ENCODE results near the gene C15orf39. TPM values are rescaled to one million over a fixed set of nuclear protein-coding genes. Genes with fewer than 3 reads are reported as not detected.

C15orf39 gene
- total and polyA plus RNA-seq, 9 of the 15 experiments (the other 6 are each of a cell fraction or from before 2014, with no cell fraction given), result 0.31 to 29.8 (median 4.4) TPM

- Histone ChIP-seq H2AFZ (ENCODE audit: low read depth, low read length) (no peak overlapping the region), H3K4me3 (no peak overlapping the region), H3K4me2 (ENCODE audit: insufficient read depth, low read length) (no peak overlapping the region), H3K27me3 (ENCODE audit: control insufficient read depth in 2 of 2, insufficient read depth in 2 of 2, low read length in 2 of 2) (peaks cover 27 to 85% of the 10 kb centered on the region in 2 experiments), H3K9ac (ENCODE audit: insufficient read depth in 1 of 2, low read depth in 2 of 2, low read length in 2 of 2) (no peak overlapping the region), H3K9me1 (ENCODE audit: control insufficient read depth, insufficient read depth, low read length) (no peaks in the 10 kb centered on the region), H3K36me3 (ENCODE audit: control insufficient read depth, insufficient read depth, low read length) (no peaks in the 10 kb centered on the region), H3K27ac (ENCODE audit: extremely low read depth, low read depth, low read length) (no peak overlapping the region), H3K4me1 (replicated peaks in 1 of 2; ENCODE audit: control insufficient read depth in 2 of 2, insufficient read depth in 2 of 2, low read length in 2 of 2) (peaks cover 0 to 18% of the 10 kb centered on the region in 2 experiments; a peak in 2 of 5 replicates), H4K20me1 (replicated peaks; ENCODE audit: control insufficient read depth, insufficient read depth, low read length) (0 out of 2 replicates have a peak, but pooled peaks cover 5% of the 10 kb centered on the region), H3K79me2 (ENCODE audit: control insufficient read depth, insufficient read depth, low read length) (no peaks in the 10 kb centered on the region), H3K9me3 (replicated peaks; ENCODE audit: control insufficient read depth, insufficient read depth, low read depth, low read length) (no peaks in the 10 kb centered on the region)
- in situ Hi-C loops (cut with MboI), result no loop called here
- POLR2A ChIA-PET, result interaction anchor here (1.0 to 1.2 kb wide), 3 partner anchors 10 to 17 kb away, joined by 5 to 6 read pairs (median 6); no protein-coding TSS in a partner anchor
- intact Hi-C loops (cut with micrococcal nuclease), result no loop called here
- no TSS peak for BruUV-seq (replicated peaks)
- 6% methylated on average over 10 of the region's 13 CpGs for WGBS (ENCODE audit: insufficient coverage, low coverage, missing lambda C conversion rate)
- CTCF ChIA-PET (ENCODE audit: low intra/inter-chr PET ratio), result no interaction called here
- DNase-seq (ENCODE audit: extremely low read depth in 1 of 4, low spot score in 3 of 4) (no peak), FAIRE-seq (no peak), ATAC-seq (no peak; the same call in 2 of the 3 replicates)
- TF ChIP-seq MYNN (IDR thresholded peaks at IDR 0.05) (no peak), MYNN (CRISPR knock-in tag; IDR thresholded peaks at IDR 0.05) (no peak), ASH1L (IDR thresholded peaks at IDR 0.05; ENCODE audit: borderline replicate concordance, low read depth, partially characterized antibody) (no peak), ZNF830 (CRISPR knock-in tag; IDR thresholded peaks at IDR 0.05) (no peak), ZNF277 (CRISPR knock-in tag; IDR thresholded peaks at IDR 0.05; ENCODE audit: borderline replicate concordance) (no peak), ARHGAP35 (IDR thresholded peaks at IDR 0.05; ENCODE audit: partially characterized antibody) (no peak)
- TF ChIP-seq, protein P1, sequence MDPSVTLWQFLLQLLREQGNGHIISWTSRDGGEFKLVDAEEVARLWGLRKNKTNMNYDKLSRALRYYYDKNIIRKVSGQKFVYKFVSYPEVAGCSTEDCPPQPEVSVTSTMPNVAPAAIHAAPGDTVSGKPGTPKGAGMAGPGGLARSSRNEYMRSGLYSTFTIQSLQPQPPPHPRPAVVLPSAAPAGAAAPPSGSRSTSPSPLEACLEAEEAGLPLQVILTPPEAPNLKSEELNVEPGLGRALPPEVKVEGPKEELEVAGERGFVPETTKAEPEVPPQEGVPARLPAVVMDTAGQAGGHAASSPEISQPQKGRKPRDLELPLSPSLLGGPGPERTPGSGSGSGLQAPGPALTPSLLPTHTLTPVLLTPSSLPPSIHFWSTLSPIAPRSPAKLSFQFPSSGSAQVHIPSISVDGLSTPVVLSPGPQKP (CRISPR knock-in tag; IDR thresholded peaks at IDR 0.05), result no peak
- TF ChIP-seq, protein P2, sequence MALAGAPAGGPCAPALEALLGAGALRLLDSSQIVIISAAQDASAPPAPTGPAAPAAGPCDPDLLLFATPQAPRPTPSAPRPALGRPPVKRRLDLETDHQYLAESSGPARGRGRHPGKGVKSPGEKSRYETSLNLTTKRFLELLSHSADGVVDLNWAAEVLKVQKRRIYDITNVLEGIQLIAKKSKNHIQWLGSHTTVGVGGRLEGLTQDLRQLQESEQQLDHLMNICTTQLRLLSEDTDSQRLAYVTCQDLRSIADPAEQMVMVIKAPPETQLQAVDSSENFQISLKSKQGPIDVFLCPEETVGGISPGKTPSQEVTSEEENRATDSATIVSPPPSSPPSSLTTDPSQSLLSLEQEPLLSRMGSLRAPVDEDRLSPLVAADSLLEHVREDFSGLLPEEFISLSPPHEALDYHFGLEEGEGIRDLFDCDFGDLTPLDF (CRISPR knock-in tag; IDR thresholded peaks at IDR 0.05), result no peak
These were observed 26.1 kb downstream of the C15orf39 start for GRCh38 chr15:75227663-75228280.
